Neural cell (in vitro differentiated cells): Measurements from ENCODE around the gene C8A. TPM values are rescaled to one million over a fixed set of nuclear protein-coding genes. Genes with fewer than 3 reads are reported as not detected.

ENCODE experiments used
- H2AFZ ChIP-seq: fragments of 200-600, 300-800 bp; sonication (generic), shearing (Covaris generic); 2 replicates; pipeline ENCODE4 v1.6.0; 2014; ENCODE audit warnings: low read depth, mild to moderate bottlenecking, antibody characterized with exemption, low read length, moderate library complexity
- H3F3A ChIP-seq: fragments of 200-600 bp; shearing (Covaris generic); 2 replicates; pipeline ENCODE4 v1.6.1; 2016; ENCODE audit warnings: mild to moderate bottlenecking, moderate library complexity, mixed read lengths, antibody characterized with exemption, low read length; ENCODE audit not compliant: insufficient read depth, poor library complexity, severe bottlenecking
- H3K27ac ChIP-seq: fragments of 200-600, 300-800 bp; sonication (generic), shearing (Covaris generic); 2 replicates; pipeline ENCODE4 v1.5.1; 2014; ENCODE audit warnings: mild to moderate bottlenecking, low read length, moderate library complexity
- H3K27me3 ChIP-seq: fragments of 300-800, 200-600 bp; sonication (generic), shearing (Covaris generic); 2 replicates; pipeline ENCODE4 v1.6.0; 2014; ENCODE audit warnings: mild to moderate bottlenecking, low read depth, low read length, moderate library complexity; ENCODE audit not compliant: insufficient read depth
- H3K36me3 ChIP-seq: fragments of 300-800, 200-600 bp; sonication (generic), shearing (Covaris generic); 2 replicates; pipeline ENCODE4 v1.5.1; 2014; ENCODE audit warnings: mild to moderate bottlenecking, antibody characterized with exemption, low read length, moderate library complexity; ENCODE audit not compliant: insufficient read depth
- H3K4me2 ChIP-seq: fragments of 300-800, 200-600 bp; sonication (generic), shearing (Covaris generic); 2 replicates; pipeline ENCODE4 v1.6.0; 2014; ENCODE audit warnings: mild to moderate bottlenecking, low read length
- H3K4me3 ChIP-seq: fragments of 300-800, 200-600 bp; sonication (generic), shearing (Covaris generic); 2 replicates; pipeline ENCODE4 v1.5.1; 2014; ENCODE audit warnings: mild to moderate bottlenecking, low read length, moderate library complexity
- H3K79me2 ChIP-seq: fragments of 200-600 bp; shearing (Covaris generic); replicated peaks from 2 replicates; pipeline ENCODE4 v1.6.0; 2014; ENCODE audit warnings: mild to moderate bottlenecking, low read length, moderate library complexity; ENCODE audit not compliant: insufficient read depth
- H3K9ac ChIP-seq: fragments of 300-800, 200-600 bp; sonication (generic), shearing (Covaris generic); 2 replicates; pipeline ENCODE4 v1.6.1; 2016; ENCODE audit warnings: mild to moderate bottlenecking, low read length, mixed read lengths
- H3K9me2 ChIP-seq: fragments of 200-600 bp; shearing (Covaris generic); 2 replicates; pipeline ENCODE4 v1.6.1; 2016; ENCODE audit warnings: mild to moderate bottlenecking, low read length, mixed read lengths; ENCODE audit not compliant: insufficient read depth
- H3K9me3 ChIP-seq: fragments of 200-600, 300-800 bp; sonication (generic), shearing (Covaris generic); 2 replicates; pipeline ENCODE4 v1.6.1; 2016; ENCODE audit warnings: mild to moderate bottlenecking, mixed run types, low read length, moderate library complexity, mixed read lengths
- H4K20me1 ChIP-seq: fragments of 200-600 bp; shearing (Covaris generic); 2 replicates; pipeline ENCODE4 v1.6.1; 2016; ENCODE audit warnings: mild to moderate bottlenecking, mixed run types; ENCODE audit not compliant: insufficient read depth
- EP300 ChIP-seq: fragments of 450-650 bp; conservative IDR thresholded peaks from 2 replicates; pipeline ENCODE4 v1.6.1; 2014; ENCODE audit warnings: antibody characterized with exemption, mild to moderate bottlenecking, moderate library complexity; ENCODE audit not compliant: poor library complexity, severe bottlenecking
- EZH2 ChIP-seq: fragments of 200-600, 300-800 bp; shearing (Covaris generic), sonication (generic); IDR thresholded peaks from 2 replicates; pipeline ENCODE4 v1.6.1; 2014; ENCODE audit warnings: antibody characterized with exemption, low read length, borderline replicate concordance, mild to moderate bottlenecking; ENCODE audit not compliant: insufficient read depth, poor library complexity, severe bottlenecking
- MXI1 ChIP-seq: fragments of 450-650 bp; conservative IDR thresholded peaks from 2 replicates; pipeline ENCODE4 v1.6.1; 2014; ENCODE audit warnings: antibody characterized with exemption, mild to moderate bottlenecking; ENCODE audit not compliant: poor library complexity, severe bottlenecking
- POLR2AphosphoS5 ChIP-seq: IDR thresholded peaks from 2 replicates; pipeline ENCODE4 v1.6.1; 2012
- RAD21 ChIP-seq: fragments of 450-650 bp; conservative IDR thresholded peaks from 2 replicates; pipeline ENCODE4 v1.6.1; 2014; ENCODE audit warnings: antibody characterized with exemption, mild to moderate bottlenecking, moderate library complexity
- REST ChIP-seq: IDR thresholded peaks from 2 replicates; pipeline ENCODE4 v1.6.1; 2012; ENCODE audit warnings: borderline replicate concordance
- SMC3 ChIP-seq: fragments of 450-650 bp; conservative IDR thresholded peaks from 2 replicates; pipeline ENCODE4 v1.6.1; 2014; ENCODE audit warnings: antibody characterized with exemption, mild to moderate bottlenecking, moderate library complexity; ENCODE audit not compliant: poor library complexity
- TAF1 ChIP-seq: IDR thresholded peaks from 2 replicates; pipeline ENCODE4 v1.6.1; 2012; ENCODE audit warnings: low read depth
- polyA plus RNA-seq: library from polyadenylated mRNA; depleted of rRNA; stranded (reverse); fragments of >200 nt; gene quantifications from 2 replicates; pipeline ENCODE4 v1.2.3, GENCODE V29; 2014
- TF ChIP-seq, protein P1 (sequence below): fragments of 450-650 bp; IDR thresholded peaks from 2 replicates; pipeline ENCODE4 v1.5.1; 2014; ENCODE audit warnings: antibody characterized with exemption, mild to moderate bottlenecking, moderate library complexity; ENCODE audit not compliant: poor library complexity, severe bottlenecking

The C8A gene
- polyA plus RNA-seq, 1 donor from 2014 or later: not detected

DNA sequence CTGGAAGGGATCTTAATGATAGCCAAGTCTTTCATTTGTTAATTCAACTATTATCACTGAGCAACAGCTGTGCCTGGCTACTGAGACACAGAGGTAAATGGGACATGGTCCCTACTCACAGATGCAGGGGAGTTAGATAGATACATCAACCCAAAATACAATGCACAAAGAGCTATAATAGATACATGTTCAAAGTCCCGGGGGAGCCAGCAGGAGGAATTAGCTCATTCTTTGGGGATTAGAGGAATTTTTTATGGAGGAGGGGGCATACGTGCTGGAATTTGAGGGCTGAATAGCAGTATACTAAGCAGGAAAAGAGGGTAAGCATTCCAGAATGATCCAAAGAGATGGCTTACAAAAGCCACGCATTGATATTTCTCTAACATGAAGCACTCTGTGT, 76.6 kb downstream of the C8A start:
- Histone ChIP-seq H3K27me3 (no peaks in the 10 kb centered on the region), H3K4me3 (no peak overlapping the region), H3F3A (no peaks in the 10 kb centered on the region), H3K9me3 (no peaks in the 10 kb centered on the region), H3K27ac (no peak overlapping the region), H3K9ac (no peak overlapping the region), H3K4me2 (no peak overlapping the region), H2AFZ (no peak overlapping the region), H3K79me2 (no peaks in the 10 kb centered on the region), H4K20me1 (no peaks in the 10 kb centered on the region), H3K9me2 (no peaks in the 10 kb centered on the region), H3K36me3 (no peaks in the 10 kb centered on the region)
- no peak for TF ChIP-seq EP300
- TF ChIP-seq REST: no peak
- no peak for TF ChIP-seq TAF1
- TF ChIP-seq RAD21: no peak
- TF ChIP-seq EZH2: no peak
- TF ChIP-seq POLR2AphosphoS5: no peak
- TF ChIP-seq MXI1: no peak
- TF ChIP-seq, protein P1, sequence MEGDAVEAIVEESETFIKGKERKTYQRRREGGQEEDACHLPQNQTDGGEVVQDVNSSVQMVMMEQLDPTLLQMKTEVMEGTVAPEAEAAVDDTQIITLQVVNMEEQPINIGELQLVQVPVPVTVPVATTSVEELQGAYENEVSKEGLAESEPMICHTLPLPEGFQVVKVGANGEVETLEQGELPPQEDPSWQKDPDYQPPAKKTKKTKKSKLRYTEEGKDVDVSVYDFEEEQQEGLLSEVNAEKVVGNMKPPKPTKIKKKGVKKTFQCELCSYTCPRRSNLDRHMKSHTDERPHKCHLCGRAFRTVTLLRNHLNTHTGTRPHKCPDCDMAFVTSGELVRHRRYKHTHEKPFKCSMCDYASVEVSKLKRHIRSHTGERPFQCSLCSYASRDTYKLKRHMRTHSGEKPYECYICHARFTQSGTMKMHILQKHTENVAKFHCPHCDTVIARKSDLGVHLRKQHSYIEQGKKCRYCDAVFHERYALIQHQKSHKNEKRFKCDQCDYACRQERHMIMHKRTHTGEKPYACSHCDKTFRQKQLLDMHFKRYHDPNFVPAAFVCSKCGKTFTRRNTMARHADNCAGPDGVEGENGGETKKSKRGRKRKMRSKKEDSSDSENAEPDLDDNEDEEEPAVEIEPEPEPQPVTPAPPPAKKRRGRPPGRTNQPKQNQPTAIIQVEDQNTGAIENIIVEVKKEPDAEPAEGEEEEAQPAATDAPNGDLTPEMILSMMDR: no peak

DNA sequence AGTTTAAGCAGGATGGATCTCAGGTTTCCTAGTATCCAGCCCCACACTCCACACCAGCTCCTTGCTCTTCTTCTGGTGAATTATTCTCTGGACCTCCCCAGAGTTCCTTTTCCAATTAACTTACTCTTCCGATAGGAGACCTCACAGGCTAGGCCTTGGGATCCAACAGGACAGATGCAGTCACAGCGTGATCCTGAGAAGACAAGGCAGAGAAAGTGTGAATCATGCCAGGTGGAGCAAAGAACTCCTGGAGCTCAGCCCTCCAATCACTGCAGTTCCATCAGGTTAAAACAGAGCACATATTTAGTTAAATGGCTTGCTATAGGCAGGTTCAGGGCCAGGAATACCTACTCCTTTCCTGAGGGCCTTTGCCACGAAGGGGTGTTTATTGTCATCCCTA, 77.1 kb downstream of the C8A start:
- Histone ChIP-seq H3K4me3 (no peak overlapping the region), H3K9me2 (no peaks in the 10 kb centered on the region), H2AFZ (no peak overlapping the region), H3K9ac (no peak overlapping the region), H3K27ac (no peak overlapping the region), H3F3A (no peaks in the 10 kb centered on the region), H3K4me2 (no peak overlapping the region), H3K9me3 (no peaks in the 10 kb centered on the region), H3K79me2 (no peaks in the 10 kb centered on the region), H4K20me1 (no peaks in the 10 kb centered on the region), H3K27me3 (no peaks in the 10 kb centered on the region), H3K36me3 (no peaks in the 10 kb centered on the region)
- TF ChIP-seq SMC3 (no peak), EZH2 (no peak), RAD21 (no peak), EP300 (no peak), TAF1 (no peak), POLR2AphosphoS5 (no peak), REST (no peak)
- TF ChIP-seq, protein P1: no peak
